NT2/D1 (cell line): ENCODE measurements around the gene ZFHX2.

Experiments
- DNase-seq: peaks from one replicate; pipeline ENCODE4 v3.0.0-alpha.2; 2011; ENCODE audit warnings: low read depth, low spot score
- H3K27me3 ChIP-seq: 2 replicates; pipeline ENCODE4 v1.6.0; 2011; ENCODE audit warnings: mild to moderate bottlenecking; ENCODE audit not compliant: insufficient read length, insufficient read depth
- H3K36me3 ChIP-seq: 2 replicates; pipeline ENCODE4 v1.6.1; 2011; ENCODE audit warnings: mild to moderate bottlenecking, low read length, mixed read lengths; ENCODE audit not compliant: insufficient read depth, insufficient read length
- H3K4me1 ChIP-seq: 2 replicates; pipeline ENCODE4 v1.5.1; 2011; ENCODE audit not compliant: insufficient read depth, insufficient read length
- H3K4me3 ChIP-seq: 2 replicates; pipeline ENCODE4 v1.5.1; 2011; ENCODE audit warnings: low read depth; ENCODE audit not compliant: insufficient read length
- H3K9ac ChIP-seq: 2 replicates; pipeline ENCODE4 v1.6.0; 2011; ENCODE audit warnings: low read depth; ENCODE audit not compliant: insufficient read length
- H3K9me3 ChIP-seq: 2 replicates; pipeline ENCODE4 v1.5.1; 2011; ENCODE audit warnings: mild to moderate bottlenecking, low read length; ENCODE audit not compliant: insufficient read depth
- SUZ12 ChIP-seq: IDR thresholded peaks from 2 replicates; pipeline ENCODE4 v1.6.1; 2011; ENCODE audit not compliant: insufficient read length, insufficient read depth; ENCODE audit errors: extremely low read depth
- YY1 ChIP-seq: IDR thresholded peaks from 2 replicates; pipeline ENCODE4 v1.6.1; 2011; ENCODE audit not compliant: insufficient read length, insufficient read depth
- ZNF274 ChIP-seq: IDR thresholded peaks from 2 replicates; pipeline ENCODE4 v1.6.1; 2011; ENCODE audit warnings: mild to moderate bottlenecking, low read depth, low read length

ZFHX2 gene

DNA sequence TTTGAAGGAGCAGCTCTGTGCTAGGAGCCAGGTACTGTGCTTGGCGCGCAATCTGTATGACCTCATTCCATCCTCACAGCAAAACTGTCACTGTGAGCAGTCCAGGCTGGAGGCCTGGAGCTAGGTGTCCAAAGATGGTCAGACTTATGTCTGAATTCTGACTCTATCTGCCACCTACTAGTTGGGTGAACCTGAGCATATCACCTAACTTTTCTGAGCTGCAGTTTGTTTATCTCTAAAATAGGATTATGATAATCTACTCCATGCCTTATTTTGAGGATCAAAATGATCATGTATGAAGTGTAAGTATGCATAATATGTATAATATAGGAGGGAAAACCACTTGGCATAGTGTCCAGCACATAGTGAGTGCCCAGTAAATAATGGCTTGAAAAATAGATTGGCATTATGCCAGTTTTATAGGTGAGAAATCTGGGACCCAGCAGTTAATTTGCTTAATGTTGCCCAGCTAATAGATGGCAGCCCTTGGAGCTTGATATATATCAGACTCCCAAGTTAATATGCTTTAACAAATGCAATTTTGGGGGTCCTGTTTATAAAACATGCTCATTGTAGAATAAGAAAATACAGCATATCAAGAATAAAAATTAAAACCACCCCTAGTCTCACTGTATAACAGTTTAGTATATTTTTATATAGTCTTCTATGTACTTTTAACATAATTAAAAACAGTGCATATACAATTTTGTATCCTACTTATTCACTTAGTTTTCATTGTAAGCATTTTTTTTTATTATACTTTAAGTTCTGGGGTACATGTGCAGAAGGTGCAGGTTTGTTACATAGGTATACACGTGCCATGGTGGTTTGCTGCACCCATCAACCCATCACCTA, 31.6 kb upstream of the ZFHX2 start:
- H3K4me3 ChIP-seq, result no peak overlapping the region
- H3K4me1 ChIP-seq, result no peaks in the 10 kb centered on the region
- TF ChIP-seq YY1, result no peak
- TF ChIP-seq ZNF274, result no peak
- TF ChIP-seq SUZ12, result no peak
- no peaks in the 10 kb centered on the region for H3K27me3 ChIP-seq
- no peaks in the 10 kb centered on the region for H3K36me3 ChIP-seq
- DNase-seq, result no peak
- no peaks in the 10 kb centered on the region; the same call in 1 of the 2 replicates for H3K9me3 ChIP-seq
- H3K9ac ChIP-seq, result no peak overlapping the region

DNA sequence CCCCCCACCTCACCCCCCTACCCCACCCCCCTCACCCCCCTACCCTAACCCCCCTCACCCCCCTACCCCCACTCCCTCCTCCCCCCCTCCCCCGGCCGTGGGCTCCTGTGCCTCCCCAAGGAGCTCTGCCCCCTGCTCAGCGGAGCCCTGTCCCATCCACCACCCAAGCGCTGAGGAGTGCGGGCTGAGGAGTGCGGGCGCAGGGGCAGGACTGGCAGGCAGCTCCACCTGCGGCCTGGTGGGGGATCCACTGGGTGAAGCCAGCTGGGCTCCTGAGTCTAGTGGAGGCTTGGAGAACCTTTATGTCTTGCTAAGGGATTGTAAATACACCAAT, 29.4 kb upstream of the ZFHX2 start:
- H3K9me3 ChIP-seq, result no peaks in the 10 kb centered on the region; the same call in 1 of the 2 replicates
- H3K4me3 ChIP-seq, result no peak overlapping the region
- no peaks in the 10 kb centered on the region for H3K4me1 ChIP-seq
- no peak for DNase-seq
- no peaks in the 10 kb centered on the region for H3K36me3 ChIP-seq
- no peak overlapping the region for H3K9ac ChIP-seq
- TF ChIP-seq ZNF274, result no peak
- H3K27me3 ChIP-seq, result no peaks in the 10 kb centered on the region

DNA sequence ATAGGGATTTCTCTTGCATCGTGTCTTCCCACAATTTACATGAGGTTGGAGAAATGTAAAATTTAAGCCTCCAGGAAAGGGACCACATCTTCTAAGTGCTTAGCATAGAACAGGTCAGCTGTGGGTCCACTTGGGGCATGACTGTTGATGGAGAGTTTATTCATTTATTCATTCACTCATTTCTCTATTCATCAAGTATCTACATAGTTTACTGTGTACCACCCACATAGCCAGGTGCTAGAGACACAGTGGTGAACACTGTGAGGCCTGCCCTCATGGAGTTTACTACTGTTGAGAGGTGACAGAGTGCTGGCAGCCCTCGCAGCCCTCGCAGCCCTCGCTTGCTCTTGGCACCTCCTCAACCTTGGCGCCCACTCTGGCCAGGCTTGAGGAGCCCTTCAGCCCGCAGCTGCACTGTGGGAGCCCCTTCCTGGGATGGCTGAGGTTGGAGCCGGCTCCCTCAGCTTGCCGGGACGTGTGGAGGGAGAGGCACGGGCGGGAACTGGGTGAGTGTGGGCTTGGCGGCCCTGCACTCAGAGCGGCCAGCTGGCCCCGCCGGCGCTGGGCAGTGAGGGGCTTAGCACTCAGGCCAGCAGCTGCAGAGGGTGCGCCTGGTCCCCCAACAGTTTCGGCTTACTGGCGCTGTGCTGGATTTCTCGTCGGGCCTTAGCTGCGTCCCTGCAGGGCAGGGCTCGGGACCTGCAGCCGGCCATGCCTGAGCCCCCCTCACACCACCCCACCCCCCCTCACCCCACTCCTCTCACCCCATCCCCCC, 28.8 kb upstream of the ZFHX2 start:
- no peak for DNase-seq
- TF ChIP-seq ZNF274, result no peak
- no peak for TF ChIP-seq SUZ12
- TF ChIP-seq YY1, result no peak
- no peaks in the 10 kb centered on the region for H3K27me3 ChIP-seq
- no peaks in the 10 kb centered on the region for H3K4me1 ChIP-seq
- H3K4me3 ChIP-seq, result no peak overlapping the region
- no peaks in the 10 kb centered on the region; the same call in 1 of the 2 replicates for H3K9me3 ChIP-seq
- H3K36me3 ChIP-seq, result no peaks in the 10 kb centered on the region
- no peak overlapping the region for H3K9ac ChIP-seq

DNA sequence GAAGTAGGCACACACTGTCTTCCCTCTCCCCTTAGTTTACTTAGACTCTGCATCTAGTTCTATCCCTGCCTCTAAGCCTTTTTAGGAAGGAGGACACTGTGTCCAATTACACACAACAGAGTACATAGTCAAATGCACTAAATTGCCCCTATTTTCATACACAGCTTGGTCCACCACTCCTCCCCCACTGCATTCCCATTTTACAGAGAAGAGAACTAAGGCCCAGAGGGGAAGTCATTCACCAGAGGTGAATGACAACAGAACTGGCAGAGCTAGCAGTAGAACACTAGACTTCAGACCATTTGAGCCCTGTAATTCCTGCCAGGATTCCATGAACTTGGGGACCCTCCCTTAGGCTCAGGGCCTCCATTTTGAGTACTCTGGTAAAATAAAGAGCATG, 28.2 kb upstream of the ZFHX2 start:
- no peaks in the 10 kb centered on the region; the same call in 1 of the 2 replicates for H3K9me3 ChIP-seq
- no peaks in the 10 kb centered on the region for H3K27me3 ChIP-seq
- DNase-seq, result no peak
- H3K9ac ChIP-seq, result no peak overlapping the region
- no peaks in the 10 kb centered on the region for H3K4me1 ChIP-seq
- H3K4me3 ChIP-seq, result no peak overlapping the region
- TF ChIP-seq SUZ12 (no peak), YY1 (no peak), ZNF274 (no peak)
- H3K36me3 ChIP-seq, result no peaks in the 10 kb centered on the region

DNA sequence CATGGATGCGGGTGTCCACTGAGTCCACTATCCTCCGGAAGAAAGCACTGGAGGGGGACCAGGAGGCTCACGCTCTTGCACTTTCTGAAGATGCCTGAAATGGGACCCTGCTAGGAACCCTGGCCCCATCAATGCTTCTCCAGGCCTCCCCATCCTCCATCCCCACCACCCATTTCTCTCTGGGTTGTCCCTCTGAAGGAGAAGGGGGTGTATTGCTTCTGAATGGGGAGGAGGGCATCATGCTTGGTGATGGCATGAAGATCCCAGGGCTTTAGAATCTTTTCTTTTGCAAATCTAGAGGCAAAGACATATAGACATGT, 27.7 kb upstream of the ZFHX2 start:
- H3K36me3 ChIP-seq, result no peaks in the 10 kb centered on the region
- no peak overlapping the region for H3K4me3 ChIP-seq
- no peaks in the 10 kb centered on the region for H3K27me3 ChIP-seq
- no peak for TF ChIP-seq YY1
- no peak for TF ChIP-seq ZNF274
- TF ChIP-seq SUZ12, result no peak
- no peak for DNase-seq
- H3K9me3 ChIP-seq, result no peaks in the 10 kb centered on the region; the same call in 1 of the 2 replicates
- H3K4me1 ChIP-seq, result no peaks in the 10 kb centered on the region
- H3K9ac ChIP-seq, result no peak overlapping the region

DNA sequence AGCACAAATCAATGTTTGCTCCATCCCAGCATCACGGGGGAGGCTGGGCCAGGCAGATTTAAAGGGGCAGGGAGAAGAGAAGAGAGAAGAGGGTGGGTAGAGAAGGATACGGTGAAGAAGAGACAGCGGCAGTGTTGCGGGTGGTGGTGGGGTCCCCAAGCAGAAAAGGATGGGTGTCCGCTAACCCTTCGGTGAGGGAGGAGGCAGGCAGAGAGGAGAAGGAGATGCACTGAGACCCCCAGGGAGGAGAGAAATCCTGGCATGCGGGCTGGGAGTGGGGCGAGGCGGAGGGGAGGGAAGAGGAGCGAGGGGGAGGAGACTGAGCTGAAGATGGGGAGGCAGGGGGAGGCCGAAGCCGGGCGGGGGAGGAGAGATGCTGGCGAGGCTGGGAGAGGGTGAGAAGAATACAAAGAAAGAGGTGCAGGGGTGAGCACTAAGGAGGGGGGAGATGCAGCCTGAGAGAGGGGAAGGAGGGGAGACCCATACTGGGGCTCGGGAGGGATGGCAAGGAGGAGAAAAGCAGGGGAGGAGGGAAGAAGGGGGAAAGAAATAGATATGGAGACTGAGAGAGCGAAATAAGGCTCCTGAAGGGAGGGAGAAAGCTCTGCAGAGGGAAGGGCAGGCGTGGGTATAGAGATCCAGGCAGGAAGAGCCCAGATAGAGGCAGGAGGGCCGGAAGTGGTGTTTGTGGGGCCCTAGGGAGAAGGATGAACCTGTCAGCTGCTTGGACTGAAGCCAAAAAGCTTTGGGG, 27.2 kb upstream of the ZFHX2 start, which contains the start of gene JPH4:
TSS of gene JPH4 (minus strand) at position 231 of the 751 bp plus-strand sequence. CDS start 1,337 bp downstream, outside the sequence.
- H3K36me3 ChIP-seq, result no peaks in the 10 kb centered on the region
- no peak for DNase-seq
- H3K9me3 ChIP-seq, result no peaks in the 10 kb centered on the region; the same call in 1 of the 2 replicates
- H3K27me3 ChIP-seq, result no peaks in the 10 kb centered on the region
- H3K4me3 ChIP-seq, result peak within 1 kb of the TSS; percentile 28
- no peaks in the 10 kb centered on the region for H3K4me1 ChIP-seq
- no peak for TF ChIP-seq ZNF274
- TF ChIP-seq SUZ12, result no peak
- TF ChIP-seq YY1, result no peak
- peak within 1 kb of the TSS; percentile 56 for H3K9ac ChIP-seq
